AG08396 (cell line): ENCODE measurements around the gene MICU2.
A peak's percentile ranks its signal among the peaks of the same experiment; 100 is the strongest.

Experiments
- DNase-seq: peaks from one replicate; pipeline ENCODE4 v3.0.0; 2012; ENCODE audit warnings: low spot score, mixed read lengths

The MICU2 gene

GRCh38 chr13:21483748-21484147 lies 120.2 kb downstream of the MICU2 start:
- DNase-seq: no peak

- DNase-seq: peak; percentile 21
Measured at GRCh38 chr13:21481359-21481758, 122.6 kb downstream of the MICU2 start.

GRCh38 chr13:21478881-21479808 lies 124.8 kb downstream of the MICU2 start:
- peak; percentile 41 for DNase-seq

- peak; percentile 70 for DNase-seq
Measured at GRCh38 chr13:21476893-21477472, 127.0 kb downstream of the MICU2 start.

- no peak for DNase-seq
Measured at GRCh38 chr13:21475115-21475514, 128.9 kb downstream of the MICU2 start.

- no peak for DNase-seq
Measured at GRCh38 chr13:21470785-21471184, 133.2 kb downstream of the MICU2 start.

- no peak for DNase-seq
Measured at GRCh38 chr13:21466527-21466926, 137.4 kb downstream of the MICU2 start.

- no peak for DNase-seq
Measured at GRCh38 chr13:21465710-21466160, 138.2 kb downstream of the MICU2 start.

GRCh38 chr13:21463424-21463823 lies 140.5 kb downstream of the MICU2 start:
- no peak for DNase-seq

- no peak for DNase-seq
Measured at GRCh38 chr13:21461131-21461530, 142.8 kb downstream of the MICU2 start.

GRCh38 chr13:21458813-21459701 lies 144.9 kb downstream of the MICU2 start, which contains the start of gene ZDHHC20:
Gene ZDHHC20 (minus strand): TSS chr13:21459303. CDS start chr13:21459171, 132 bp downstream.
- peak; percentile 98 for DNase-seq

GRCh38 chr13:21458451-21458812 lies 145.5 kb downstream of the MICU2 start:
- peak; percentile 31 for DNase-seq

GRCh38 chr13:21453387-21454081 lies 150.4 kb downstream of the MICU2 start:
- no peak for DNase-seq

- no peak for DNase-seq
Measured at GRCh38 chr13:21450936-21451335, 153.0 kb downstream of the MICU2 start.

GRCh38 chr13:21446656-21447055 lies 157.3 kb downstream of the MICU2 start:
- no peak for DNase-seq

- DNase-seq: no peak
Measured at GRCh38 chr13:21445759-21446158, 158.2 kb downstream of the MICU2 start.

- DNase-seq: no peak
Measured at GRCh38 chr13:21443171-21443570, 160.8 kb downstream of the MICU2 start.
